ENCODE measurements around the gene MAGI1.

MAGI1 gene

DNA sequence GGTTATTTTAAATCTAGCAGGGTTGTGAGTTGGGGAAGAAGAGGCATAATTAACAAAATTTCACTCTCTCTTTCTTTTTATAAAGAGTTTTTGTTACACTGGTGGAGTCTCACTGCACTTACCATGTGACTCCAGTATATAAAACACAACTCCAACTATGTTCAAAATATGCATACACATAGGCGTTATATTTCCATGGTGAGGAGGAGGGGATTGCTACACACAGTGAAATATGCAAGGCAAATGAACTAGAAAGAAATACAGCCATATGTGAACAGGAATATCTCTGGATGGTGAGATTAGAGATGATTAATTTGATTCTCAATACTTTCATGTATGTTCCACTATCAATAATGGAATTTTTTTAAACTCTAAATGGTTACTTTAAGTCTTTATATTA lies 385.0 kb downstream of the MAGI1 start:
- TF ChIP-seq, protein P1, sequence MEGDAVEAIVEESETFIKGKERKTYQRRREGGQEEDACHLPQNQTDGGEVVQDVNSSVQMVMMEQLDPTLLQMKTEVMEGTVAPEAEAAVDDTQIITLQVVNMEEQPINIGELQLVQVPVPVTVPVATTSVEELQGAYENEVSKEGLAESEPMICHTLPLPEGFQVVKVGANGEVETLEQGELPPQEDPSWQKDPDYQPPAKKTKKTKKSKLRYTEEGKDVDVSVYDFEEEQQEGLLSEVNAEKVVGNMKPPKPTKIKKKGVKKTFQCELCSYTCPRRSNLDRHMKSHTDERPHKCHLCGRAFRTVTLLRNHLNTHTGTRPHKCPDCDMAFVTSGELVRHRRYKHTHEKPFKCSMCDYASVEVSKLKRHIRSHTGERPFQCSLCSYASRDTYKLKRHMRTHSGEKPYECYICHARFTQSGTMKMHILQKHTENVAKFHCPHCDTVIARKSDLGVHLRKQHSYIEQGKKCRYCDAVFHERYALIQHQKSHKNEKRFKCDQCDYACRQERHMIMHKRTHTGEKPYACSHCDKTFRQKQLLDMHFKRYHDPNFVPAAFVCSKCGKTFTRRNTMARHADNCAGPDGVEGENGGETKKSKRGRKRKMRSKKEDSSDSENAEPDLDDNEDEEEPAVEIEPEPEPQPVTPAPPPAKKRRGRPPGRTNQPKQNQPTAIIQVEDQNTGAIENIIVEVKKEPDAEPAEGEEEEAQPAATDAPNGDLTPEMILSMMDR (IDR thresholded peaks at IDR 0.05; ENCODE audit: control extremely low read depth, extremely low read depth, low read depth, missing control alignments), result no peak
- POLR2A ChIA-PET, result no interaction called here
- DNase-seq (ENCODE audit: extremely low spot score), result no peak
- CTCF ChIA-PET, result no interaction called here

DNA sequence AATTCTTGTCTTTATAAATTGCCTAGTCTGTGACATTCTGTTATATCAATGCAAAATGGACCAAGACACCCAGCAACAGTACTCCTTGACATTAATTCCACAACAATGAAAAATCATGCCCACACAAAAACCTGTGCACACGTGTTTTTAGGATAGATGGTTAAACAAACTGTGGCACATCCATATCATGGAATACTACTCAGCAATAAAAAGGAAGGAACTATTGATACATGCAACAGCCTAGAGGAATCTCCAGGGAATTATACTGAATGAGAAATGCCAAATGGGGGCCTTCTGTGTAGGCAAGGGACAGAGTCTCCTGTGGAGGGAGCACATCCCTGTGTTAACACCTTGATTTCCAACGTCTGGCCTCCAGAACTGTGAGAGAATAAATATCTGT lies 388.5 kb downstream of the MAGI1 start:
- POLR2A ChIA-PET, result no interaction called here
- CTCF ChIA-PET, result no interaction called here
- DNase-seq (ENCODE audit: extremely low spot score), result no peak
- TF ChIP-seq, protein P1 (IDR thresholded peaks at IDR 0.05; ENCODE audit: control extremely low read depth, extremely low read depth, low read depth, missing control alignments), result no peak

DNA sequence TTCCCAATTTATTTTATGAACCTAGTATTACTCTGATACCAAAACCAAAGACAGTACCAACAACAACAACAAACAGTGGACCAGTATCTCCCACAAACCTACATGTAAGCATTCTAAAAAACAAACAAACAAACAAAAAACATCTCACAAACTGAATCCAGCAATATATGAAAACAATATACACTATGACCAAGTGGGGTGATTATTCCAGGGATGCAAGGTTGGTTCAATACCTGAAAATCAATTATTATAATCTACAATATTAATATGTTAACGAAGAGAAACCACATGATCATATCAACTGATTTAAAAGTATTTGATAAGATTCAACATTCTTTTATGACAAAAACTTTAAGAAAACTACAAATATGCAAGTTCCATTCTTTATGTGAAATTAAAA lies 391.3 kb downstream of the MAGI1 start:
- POLR2A ChIA-PET, result no interaction called here
- CTCF ChIA-PET, result interaction anchor here (0.7 kb wide), 1 partner anchor 11 kb away, joined by 3 read pairs; no protein-coding TSS in a partner anchor
- no peak for DNase-seq (ENCODE audit: extremely low spot score)
- TF ChIP-seq, protein P1 (IDR thresholded peaks at IDR 0.05; ENCODE audit: control extremely low read depth, extremely low read depth, low read depth, missing control alignments), result no peak

DNA sequence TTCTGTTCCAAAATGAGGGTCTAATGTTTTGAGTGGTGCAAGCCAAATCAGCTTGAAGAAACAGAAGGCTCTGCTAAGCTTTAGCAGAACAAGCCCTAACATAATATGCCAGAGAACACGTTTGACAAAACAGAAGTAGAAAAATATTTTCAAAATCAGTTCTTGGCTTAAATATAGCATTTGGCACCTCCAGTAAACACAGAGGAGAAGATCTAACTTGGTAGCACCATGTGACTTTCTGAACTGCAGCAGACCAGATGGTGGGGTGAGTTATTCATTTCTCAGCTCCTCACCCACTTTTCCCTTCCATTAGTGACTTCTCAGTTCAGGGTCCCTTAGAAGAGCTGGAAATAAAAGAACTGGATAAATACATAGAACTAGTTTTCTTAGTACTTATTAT lies 395.8 kb downstream of the MAGI1 start:
- ChIA-PET POLR2A (no interaction called here), CTCF (interaction anchor here (1.0 to 1.8 kb wide), 3 partner anchors 9 to 37 kb away, joined by 3 to 5 read pairs (median 3); no protein-coding TSS in a partner anchor)
- no peak for DNase-seq (ENCODE audit: extremely low spot score)
- TF ChIP-seq, protein P1 (IDR thresholded peaks at IDR 0.05; ENCODE audit: control extremely low read depth, extremely low read depth, low read depth, missing control alignments), result no peak

DNA sequence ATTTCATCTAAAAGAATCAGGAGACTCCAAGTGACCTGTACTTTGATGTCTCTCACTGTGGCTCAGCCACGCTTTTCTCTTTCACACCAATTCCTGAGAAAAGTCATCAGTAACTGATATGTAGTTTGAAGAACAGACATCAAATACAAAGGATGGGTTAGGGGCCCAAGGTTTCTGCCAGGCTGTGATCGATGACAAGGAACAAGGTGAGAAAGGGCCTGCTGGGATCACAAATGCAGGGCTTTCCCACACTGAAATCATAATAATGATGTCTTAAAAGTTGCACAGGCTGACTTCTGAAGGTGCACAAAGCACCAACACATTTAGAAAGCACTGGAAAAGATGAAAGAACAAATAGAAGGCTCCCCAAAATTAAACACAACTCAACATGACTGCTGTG lies 396.9 kb downstream of the MAGI1 start:
- no peak for DNase-seq (ENCODE audit: extremely low spot score)
- CTCF ChIA-PET, result no interaction called here
- POLR2A ChIA-PET, result no interaction called here
- TF ChIP-seq, protein P1 (IDR thresholded peaks at IDR 0.05; ENCODE audit: control extremely low read depth, extremely low read depth, low read depth, missing control alignments), result no peak

DNA sequence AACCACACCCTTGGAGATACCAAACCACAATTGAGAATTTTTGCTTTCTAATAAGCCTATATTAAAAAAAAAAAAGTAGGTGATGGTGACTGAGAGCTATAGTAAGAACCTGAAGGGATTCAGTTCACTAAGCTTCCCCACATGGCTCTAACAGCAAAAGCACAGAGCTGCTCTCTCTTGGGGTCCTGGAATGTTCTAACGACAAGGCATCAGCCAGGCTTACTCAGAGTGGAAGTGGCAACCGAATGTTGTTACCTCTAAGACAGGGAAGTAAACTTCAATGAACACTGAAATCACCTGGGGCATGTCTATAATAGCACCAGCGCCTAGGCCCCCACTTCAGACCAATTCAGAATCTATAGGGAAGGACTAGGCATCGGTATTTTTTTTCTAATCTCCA lies 397.7 kb downstream of the MAGI1 start:
- DNase-seq (ENCODE audit: extremely low spot score), result no peak
- CTCF ChIA-PET, result no interaction called here
- TF ChIP-seq, protein P1 (IDR thresholded peaks at IDR 0.05; ENCODE audit: control extremely low read depth, extremely low read depth, low read depth, missing control alignments), result no peak
- POLR2A ChIA-PET, result no interaction called here

DNA sequence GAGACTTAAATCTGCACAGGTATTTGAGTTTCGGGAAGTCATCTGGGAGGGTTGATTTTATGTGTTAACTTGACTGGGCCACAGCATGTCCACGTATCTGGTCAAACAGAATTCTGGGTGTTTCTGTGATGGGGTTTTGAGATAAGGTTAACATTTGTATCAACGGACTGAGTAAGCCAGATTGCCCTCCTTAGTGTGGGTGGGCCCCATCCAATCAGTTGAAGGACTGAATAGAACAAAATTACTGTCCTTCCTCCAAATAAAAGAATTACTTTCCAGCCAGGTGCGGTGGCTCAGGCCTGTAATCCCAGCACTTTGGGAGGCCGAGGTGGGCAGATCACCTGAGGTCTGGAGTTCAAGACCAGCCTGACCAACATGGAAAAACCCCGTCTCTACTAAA lies 399.3 kb downstream of the MAGI1 start:
- CTCF ChIA-PET, result interaction anchor here (0.9 kb wide), 1 partner anchor 92 kb away, joined by 4 read pairs; no protein-coding TSS in a partner anchor
- TF ChIP-seq, protein P1 (IDR thresholded peaks at IDR 0.05; ENCODE audit: control extremely low read depth, extremely low read depth, low read depth, missing control alignments), result no peak
- POLR2A ChIA-PET, result no interaction called here
- DNase-seq (ENCODE audit: extremely low spot score), result no peak

Measured in GM10248 (cell line).